Fibroblast of lung (primary cell): ENCODE data around the gene OR6B1. TPM values are rescaled to one million over a fixed set of nuclear protein-coding genes. Genes with fewer than 3 reads are reported as not detected.
A peak's percentile ranks its signal among the peaks of the same experiment; 100 is the strongest.

ENCODE experiments used
- DNase-seq, 2 donors: peaks; one replicate each; pipeline versions ENCODE4 v3.0.0 to v3.0.0-alpha.2; 2010; ENCODE audit warnings: low read depth in 2 of 2
- H2AFZ ChIP-seq: 2 replicates; pipeline ENCODE4 v1.5.1; 2012; ENCODE audit warnings: low read length, control low read depth, inconsistent platforms
- H3K27ac ChIP-seq: 2 replicates; pipeline ENCODE4 v1.5.1; 2011; ENCODE audit warnings: low read length, control low read depth; ENCODE audit not compliant: insufficient read depth
- H3K27me3 ChIP-seq: 2 replicates; pipeline ENCODE4 v1.5.1; 2011; ENCODE audit warnings: mild to moderate bottlenecking, low read length; ENCODE audit not compliant: control insufficient read depth, insufficient read depth
- H3K36me3 ChIP-seq: 2 replicates; pipeline ENCODE4 v1.5.1; 2011; ENCODE audit warnings: low read length; ENCODE audit not compliant: control insufficient read depth, insufficient read depth
- H3K4me1 ChIP-seq: 2 replicates; pipeline ENCODE4 v1.5.1; 2011; ENCODE audit warnings: low read length; ENCODE audit not compliant: control insufficient read depth, insufficient read depth; ENCODE audit errors: extremely low read depth
- H3K4me2 ChIP-seq: 2 replicates; pipeline ENCODE4 v1.5.1; 2011; ENCODE audit warnings: low read length, control low read depth; ENCODE audit not compliant: insufficient read depth; ENCODE audit errors: extremely low read depth
- H3K4me3 ChIP-seq, 4 experiments: fragments of 200-600 bp in 1 of 4; sonication (generic) in 1 of 4; replicated peaks in 1 of 4; 2 replicates each; pipeline ENCODE4 v1.5.1; 2011 to 2016; ENCODE audit warnings: low read length in 4 of 4, low read depth in 3 of 4, mild to moderate bottlenecking in 3 of 4, control low read depth in 2 of 4, inconsistent platforms in 1 of 4, mixed read lengths in 1 of 4; ENCODE audit not compliant: insufficient read depth in 1 of 4; ENCODE audit errors: control extremely low read depth in 1 of 4
- H3K79me2 ChIP-seq: 2 replicates; pipeline ENCODE4 v1.5.1; 2012; ENCODE audit warnings: mild to moderate bottlenecking, low read length, inconsistent platforms; ENCODE audit not compliant: control insufficient read depth, insufficient read depth
- H3K9ac ChIP-seq: 2 replicates; pipeline ENCODE4 v1.5.1; 2011; ENCODE audit warnings: mild to moderate bottlenecking, low read length, control low read depth; ENCODE audit not compliant: insufficient read depth
- H3K9me3 ChIP-seq: 2 replicates; pipeline ENCODE4 v1.5.1; 2012; ENCODE audit warnings: low read depth, low read length; ENCODE audit not compliant: control insufficient read depth, insufficient read depth
- H4K20me1 ChIP-seq: 2 replicates; pipeline ENCODE4 v1.5.1; 2011; ENCODE audit warnings: low read length; ENCODE audit not compliant: control insufficient read depth, insufficient read depth; ENCODE audit errors: extremely low read depth
- EZH2 ChIP-seq: IDR thresholded peaks from 2 replicates; pipeline ENCODE4 v1.5.1; 2012; ENCODE audit warnings: low read length, control low read depth, mild to moderate bottlenecking; ENCODE audit errors: missing control alignments
- polyA plus RNA-seq, 2 donors: library from polyadenylated mRNA; depleted of rRNA in 1 of 2; stranded (reverse) in 1 of 2; unstranded in 1 of 2; fragments of >200 nt; gene quantifications; 2 replicates each; pipeline ENCODE4 v1.2.1, GENCODE V29; 2011 to 2012; ENCODE audit warnings: missing spikeins in 1 of 2
- total RNA-seq: library from RNA; depleted of rRNA; stranded (reverse); fragments of >200 nt; gene quantifications from 2 replicates; pipeline ENCODE4 v1.2.1, GENCODE V29; 2014
- TF ChIP-seq, protein P1 (sequence below), 2 donors: IDR thresholded peaks in 1 of 2; conservative IDR thresholded peaks in 1 of 2; 1 replicate in 1 of 2; 2 replicates in 1 of 2; pipeline ENCODE4 v1.5.1; 2011 to 2012; ENCODE audit warnings: low read length in 2 of 2, control low read depth in 1 of 2, inconsistent platforms in 1 of 2, low read depth in 1 of 2, mild to moderate bottlenecking in 1 of 2

Gene OR6B1
- total and polyA plus RNA-seq, 2 donors (not counting 1 experiment from before 2014, with no cell fraction given): not detected

DNA sequence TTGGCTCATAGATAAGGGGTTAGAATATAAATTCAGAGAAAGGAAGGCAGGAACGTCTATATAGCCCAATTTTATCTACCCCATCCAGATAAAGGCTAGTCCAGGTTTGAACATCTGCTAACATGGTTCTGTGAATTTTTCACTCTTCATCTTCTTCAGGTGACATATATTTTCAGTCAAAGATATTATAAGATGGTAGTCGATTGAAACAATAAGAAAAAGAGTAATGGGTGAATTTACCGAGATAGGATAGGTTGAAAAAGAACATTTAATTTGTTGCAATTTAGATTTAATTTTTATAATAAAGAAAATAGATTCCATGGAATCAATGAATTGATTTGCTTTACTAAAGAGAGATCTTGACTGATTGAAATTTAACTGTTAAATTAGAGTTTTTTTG, 45.6 kb upstream of the OR6B1 start, which contains the start of gene OR2F1:
TSS of gene OR2F1 (plus strand) at position 301 of the 400 bp plus-strand sequence. CDS start 5,127 bp downstream, outside the sequence.
- H3K36me3 ChIP-seq: no peaks in the 10 kb centered on the region
- H3K27ac ChIP-seq: no peak within 1 kb of the TSS
- TF ChIP-seq, protein P1, sequence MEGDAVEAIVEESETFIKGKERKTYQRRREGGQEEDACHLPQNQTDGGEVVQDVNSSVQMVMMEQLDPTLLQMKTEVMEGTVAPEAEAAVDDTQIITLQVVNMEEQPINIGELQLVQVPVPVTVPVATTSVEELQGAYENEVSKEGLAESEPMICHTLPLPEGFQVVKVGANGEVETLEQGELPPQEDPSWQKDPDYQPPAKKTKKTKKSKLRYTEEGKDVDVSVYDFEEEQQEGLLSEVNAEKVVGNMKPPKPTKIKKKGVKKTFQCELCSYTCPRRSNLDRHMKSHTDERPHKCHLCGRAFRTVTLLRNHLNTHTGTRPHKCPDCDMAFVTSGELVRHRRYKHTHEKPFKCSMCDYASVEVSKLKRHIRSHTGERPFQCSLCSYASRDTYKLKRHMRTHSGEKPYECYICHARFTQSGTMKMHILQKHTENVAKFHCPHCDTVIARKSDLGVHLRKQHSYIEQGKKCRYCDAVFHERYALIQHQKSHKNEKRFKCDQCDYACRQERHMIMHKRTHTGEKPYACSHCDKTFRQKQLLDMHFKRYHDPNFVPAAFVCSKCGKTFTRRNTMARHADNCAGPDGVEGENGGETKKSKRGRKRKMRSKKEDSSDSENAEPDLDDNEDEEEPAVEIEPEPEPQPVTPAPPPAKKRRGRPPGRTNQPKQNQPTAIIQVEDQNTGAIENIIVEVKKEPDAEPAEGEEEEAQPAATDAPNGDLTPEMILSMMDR (conservative IDR thresholded peaks at IDR 0.05 in 1 of 2, IDR thresholded peaks at IDR 0.05 in 1 of 2; ENCODE audit: low read depth in 1 of 2, low read length in 2 of 2): no peak
- no peaks in the 10 kb centered on the region for H3K27me3 ChIP-seq
- no peak within 1 kb of the TSS for H3K4me3 ChIP-seq
- H2AFZ ChIP-seq: no peak within 1 kb of the TSS
- no peak within 1 kb of the TSS for H3K9ac ChIP-seq
- H3K9me3 ChIP-seq: no peaks in the 10 kb centered on the region
- no peaks in the 10 kb centered on the region for H4K20me1 ChIP-seq
- no peaks in the 10 kb centered on the region for H3K4me1 ChIP-seq
- no peaks in the 10 kb centered on the region for H3K79me2 ChIP-seq
- no peak for DNase-seq
- no peak within 1 kb of the TSS for H3K4me2 ChIP-seq

DNA sequence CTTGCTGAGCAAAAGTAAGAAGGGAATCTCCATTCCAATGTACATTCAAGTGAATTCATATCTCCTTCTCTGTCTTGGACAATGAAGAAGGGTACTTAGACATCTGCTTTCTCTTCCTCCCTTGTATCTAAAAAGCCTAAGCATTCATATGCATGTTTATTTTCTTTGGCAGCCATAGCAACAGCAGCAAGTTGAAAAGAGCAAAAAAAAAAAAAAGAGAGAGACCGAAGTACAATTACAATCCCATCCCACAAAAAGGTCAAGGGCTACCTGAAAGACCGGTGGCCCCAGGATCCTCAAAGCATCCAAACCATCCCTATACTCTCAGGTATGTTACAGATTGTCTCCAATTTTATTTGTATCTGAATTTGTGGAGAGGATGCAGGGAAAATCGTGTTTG, 41.3 kb upstream of the OR6B1 start:
- Histone ChIP-seq H3K9ac (no peak overlapping the region), H3K79me2 (no peaks in the 10 kb centered on the region), H2AFZ (no peak overlapping the region), H3K4me1 (no peaks in the 10 kb centered on the region), H3K4me3 (no peak overlapping the region), H3K4me2 (no peak overlapping the region), H3K27me3 (no peaks in the 10 kb centered on the region), H3K36me3 (no peaks in the 10 kb centered on the region), H3K9me3 (no peaks in the 10 kb centered on the region), H3K27ac (no peak overlapping the region), H4K20me1 (no peaks in the 10 kb centered on the region)
- no peak for TF ChIP-seq EZH2
- TF ChIP-seq, protein P1 (conservative IDR thresholded peaks at IDR 0.05 in 1 of 2, IDR thresholded peaks at IDR 0.05 in 1 of 2; ENCODE audit: low read depth in 1 of 2, low read length in 2 of 2): no peak
- DNase-seq: peak in 1 of 2 donors; percentile 61

DNA sequence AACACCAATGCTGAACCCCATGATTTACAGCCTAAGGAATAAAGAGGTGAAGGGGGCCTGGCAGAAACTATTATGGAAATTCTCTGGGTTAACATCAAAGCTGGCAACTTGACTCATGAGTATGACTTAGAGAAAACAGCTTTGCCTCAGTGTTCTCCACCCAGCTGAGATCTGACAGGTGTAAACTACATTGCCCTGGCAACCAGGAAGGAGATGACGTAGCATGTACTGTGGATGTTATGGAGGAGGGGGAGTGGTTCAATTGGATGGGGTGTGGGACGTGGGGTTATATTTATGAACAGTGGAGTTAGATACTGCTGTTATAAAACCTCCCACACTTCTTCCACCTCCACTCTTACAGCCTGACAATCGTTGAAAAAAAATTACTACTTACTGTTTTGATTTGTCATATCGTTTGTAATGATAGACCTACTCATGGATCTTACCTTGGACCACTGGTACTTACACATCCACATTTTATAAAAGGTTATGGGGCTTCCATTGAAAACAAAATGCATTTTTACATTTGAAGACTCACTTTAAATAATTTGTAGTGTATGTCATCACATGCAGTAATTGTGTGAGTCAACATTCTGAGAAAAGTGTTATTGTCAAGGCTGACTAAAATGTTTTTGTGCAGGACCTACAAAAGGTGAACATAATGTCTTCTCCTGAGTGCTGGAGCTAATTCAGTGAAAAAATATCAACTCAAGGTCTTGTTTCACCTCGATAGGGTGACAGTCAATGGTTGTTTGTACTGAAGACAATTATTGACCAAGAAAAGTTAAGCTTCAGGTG, 39.1 kb upstream of the OR6B1 start:
- no peak overlapping the region for H3K27ac ChIP-seq
- no peaks in the 10 kb centered on the region for H3K36me3 ChIP-seq
- no peaks in the 10 kb centered on the region for H3K9me3 ChIP-seq
- no peak overlapping the region for H3K9ac ChIP-seq
- DNase-seq: no peak
- H3K79me2 ChIP-seq: no peaks in the 10 kb centered on the region
- no peak overlapping the region for H3K4me2 ChIP-seq
- H3K27me3 ChIP-seq: no peaks in the 10 kb centered on the region
- no peak overlapping the region for H3K4me3 ChIP-seq
- TF ChIP-seq, protein P1 (conservative IDR thresholded peaks at IDR 0.05 in 1 of 2, IDR thresholded peaks at IDR 0.05 in 1 of 2; ENCODE audit: low read depth in 1 of 2, low read length in 2 of 2): no peak
- TF ChIP-seq EZH2: no peak
- H2AFZ ChIP-seq: no peak overlapping the region
- H3K4me1 ChIP-seq: no peaks in the 10 kb centered on the region
- H4K20me1 ChIP-seq: no peaks in the 10 kb centered on the region
